Stimulated activated CD8-positive, alpha-beta memory T cell treated with anti-CD3 and anti-CD28 coated beads, Interleukin-12 subunit alpha, Interleukin-12 subunit beta, amount 100 ng/mL, for 1 hour (primary cell): Measurements from ENCODE around the gene CUL7.
"Not testable (repeated sequence)": the region's sequence is repeated elsewhere in the genome, so short reads cannot be mapped to it uniquely, and the experiment has no call there.

ENCODE experiments used
- DNase-seq: peaks from one replicate; pipeline ENCODE4 v3.0.0-alpha.2; 2020; ENCODE audit warnings: low read depth

Gene CUL7

GRCh38 chr6:43053545-43054205 lies at the start of gene CUL7:
Gene CUL7, minus strand, starts transcription at chr6:43053851. Its CDS starts 1,063 bp downstream, at chr6:43052788.
- DNase-seq, result peak; percentile 84

GRCh38 chr6:43101497-43101896 lies 47.8 kb upstream of the CUL7 start:
- no peak for DNase-seq

DNA sequence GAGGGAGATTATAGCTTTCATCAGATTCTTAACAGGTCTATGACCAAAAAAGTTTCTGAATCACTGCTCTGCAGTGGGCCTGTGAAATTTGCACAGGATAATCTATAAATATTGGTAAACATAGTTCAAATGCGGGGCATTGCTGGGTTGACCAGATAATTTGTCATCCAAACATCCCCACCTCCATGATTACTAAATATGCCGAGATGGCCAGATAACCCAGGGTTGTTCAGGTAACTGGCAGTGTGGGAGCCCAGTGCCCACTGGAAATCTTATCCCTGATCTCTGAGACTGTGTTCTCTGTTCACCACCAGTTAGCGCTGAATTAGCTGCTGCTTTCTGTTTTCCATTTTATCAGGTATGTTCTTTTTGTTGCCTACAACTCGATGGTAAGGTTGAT lies 43.9 kb upstream of the CUL7 start:
- DNase-seq, result no peak

- DNase-seq, result no peak
These were observed 43.4 kb upstream of the CUL7 start for GRCh38 chr6:43097098-43097489.

DNA sequence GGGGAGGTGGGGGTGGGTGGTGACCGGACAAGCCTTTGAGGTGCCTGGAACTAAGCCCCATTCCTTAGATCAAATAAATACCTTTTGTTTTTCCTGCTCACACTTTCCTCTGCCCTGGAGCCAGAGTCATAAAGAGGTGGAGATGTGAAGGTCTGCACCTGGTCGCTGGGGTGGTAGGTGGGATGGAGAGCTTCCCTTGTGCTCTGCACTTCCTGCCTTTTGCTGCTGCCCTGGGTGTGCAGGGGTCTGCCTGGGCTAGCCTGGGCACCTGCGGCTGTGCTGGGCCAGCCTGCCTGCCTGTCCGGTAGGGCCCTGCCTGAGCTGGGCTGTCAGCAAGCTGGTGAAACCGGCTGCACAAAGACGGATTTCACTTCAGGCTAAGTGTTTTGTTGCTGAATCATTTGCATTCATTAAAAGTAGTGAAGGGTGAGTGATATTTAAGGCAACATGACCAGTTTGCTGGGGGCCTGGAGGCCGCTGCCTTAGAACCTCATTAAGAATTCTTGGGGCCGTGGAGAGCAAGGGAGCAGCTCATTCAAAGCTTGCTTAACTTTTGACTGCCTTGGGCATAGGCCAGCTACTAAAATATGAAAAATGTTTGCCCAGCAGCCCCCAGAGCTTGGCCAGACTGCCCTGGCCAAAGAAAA lies 42.9 kb upstream of the CUL7 start:
- DNase-seq, result no peak

DNA sequence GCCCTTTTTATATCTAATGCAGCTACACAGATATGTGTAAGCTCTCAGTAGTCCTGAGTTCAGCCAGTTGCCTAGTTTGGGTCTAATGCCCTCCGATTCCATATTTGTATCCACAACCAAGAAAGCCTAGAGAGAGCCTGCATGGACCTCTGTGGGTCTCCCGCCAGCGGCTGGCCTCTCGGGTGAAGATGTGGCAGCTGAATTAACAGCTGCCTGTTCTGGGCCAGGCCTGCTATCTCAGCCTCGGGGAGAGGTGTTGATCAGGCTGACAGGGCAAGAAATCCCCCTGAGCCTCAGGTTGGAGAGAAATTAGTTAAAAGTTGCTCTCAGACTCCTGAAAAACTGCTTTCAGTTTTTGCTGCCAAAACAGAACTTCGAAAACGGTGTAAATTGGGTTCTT lies 42.3 kb upstream of the CUL7 start:
- DNase-seq, result no peak

DNA sequence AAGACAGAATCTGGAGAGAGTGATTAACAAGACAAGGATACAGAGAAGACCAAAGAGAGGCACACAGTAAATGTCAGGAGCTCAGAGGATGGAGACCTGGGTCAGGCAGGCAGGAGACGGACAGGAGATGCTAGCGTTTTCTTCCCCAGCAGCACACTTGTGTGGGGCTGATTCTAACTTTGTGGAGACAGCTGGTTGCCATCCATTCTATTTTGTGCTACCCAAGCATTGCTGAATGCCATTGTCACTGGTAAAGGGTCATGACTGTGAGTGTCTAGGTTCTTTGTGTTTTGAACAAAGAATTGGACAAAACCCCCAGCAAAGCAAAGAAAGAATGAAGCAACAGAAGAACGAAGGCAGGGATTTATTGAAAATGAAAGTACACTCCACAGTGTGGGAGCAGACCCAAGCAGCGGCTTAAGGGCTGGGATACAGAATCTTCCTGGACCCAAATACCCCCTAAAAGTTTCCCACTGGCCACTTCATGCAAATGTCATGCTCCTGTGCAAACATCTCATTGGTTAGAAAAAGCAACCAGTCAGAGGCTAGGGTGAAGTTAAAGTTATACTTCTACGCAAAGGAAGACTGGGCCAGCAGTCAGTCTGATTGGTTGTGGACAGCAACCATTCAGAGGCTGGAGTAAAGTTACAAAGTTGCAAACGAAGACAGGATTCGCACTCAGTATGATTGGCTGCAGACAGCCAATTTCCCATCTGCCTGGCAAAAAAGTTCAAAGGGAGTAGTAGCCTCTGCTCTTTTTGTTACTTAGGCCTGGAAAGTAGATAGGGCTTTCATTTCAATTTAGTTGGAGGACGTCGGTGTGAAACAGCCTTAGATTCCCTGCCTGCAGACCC lies 40.0 kb upstream of the CUL7 start:
- no peak for DNase-seq

DNA sequence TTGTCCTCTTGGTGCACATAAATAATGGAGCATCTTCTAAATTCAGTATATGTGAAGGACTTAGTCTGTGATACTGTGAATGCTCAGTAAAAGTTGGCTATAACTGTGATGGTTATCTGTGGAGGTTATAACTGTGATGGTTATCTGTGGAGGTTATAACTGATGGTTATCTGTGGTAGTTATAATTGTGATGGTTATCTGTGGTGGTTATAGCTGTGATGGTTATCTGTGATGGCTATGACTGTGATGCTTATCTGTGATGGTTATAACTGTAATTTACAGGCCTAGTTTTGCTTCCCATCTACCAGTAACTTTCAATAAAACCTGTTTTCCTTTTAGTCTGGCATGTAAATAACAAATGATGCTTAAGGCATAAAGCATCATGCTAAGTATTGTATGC lies 39.0 kb upstream of the CUL7 start:
- no peak for DNase-seq

DNA sequence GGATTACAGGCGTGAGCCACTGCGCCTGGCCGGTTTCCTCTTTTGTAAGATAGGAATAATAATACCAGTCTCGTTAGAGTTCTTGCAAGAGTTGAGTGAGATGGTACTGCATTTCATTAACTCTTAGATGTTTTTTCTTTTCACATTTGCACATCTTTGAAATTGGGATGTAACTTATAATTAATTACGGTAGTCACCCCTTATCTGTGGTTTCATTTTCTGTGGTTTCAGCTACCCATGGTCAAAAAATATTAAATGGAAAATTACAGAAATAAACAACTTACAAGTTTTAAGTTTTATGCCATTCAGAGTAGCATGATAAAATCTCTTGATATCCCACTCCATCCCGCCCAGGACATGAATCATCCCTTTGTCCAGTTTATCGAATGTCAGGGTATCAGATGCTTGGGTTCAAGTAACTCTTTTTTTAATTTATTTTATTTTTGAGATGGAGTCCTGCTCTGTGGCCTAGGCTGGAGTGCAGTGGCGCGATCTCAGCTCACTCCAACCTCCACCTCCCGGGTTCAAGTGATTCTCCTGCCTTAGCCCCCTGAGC lies 37.9 kb upstream of the CUL7 start:
- no peak for DNase-seq

DNA sequence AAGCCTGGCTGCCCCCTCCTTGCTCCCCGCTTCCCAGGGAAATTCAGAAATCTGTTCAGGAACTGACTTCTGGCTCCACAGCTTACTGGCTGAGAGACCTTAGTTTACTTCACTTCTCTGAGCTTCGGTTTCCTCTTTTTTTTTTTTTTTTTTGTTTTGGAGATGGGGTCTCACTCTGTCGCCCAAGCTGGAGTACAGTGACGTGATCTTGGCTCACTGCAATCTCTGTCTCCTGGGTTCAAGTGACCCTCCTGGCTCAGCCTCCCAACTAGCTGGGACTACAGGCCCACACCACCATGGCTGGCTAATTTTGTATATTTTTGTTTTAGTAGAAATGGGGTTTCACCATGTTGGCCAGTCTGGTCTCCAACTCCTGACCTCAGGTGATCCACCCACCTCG lies 37.4 kb upstream of the CUL7 start:
- no peak for DNase-seq

DNA sequence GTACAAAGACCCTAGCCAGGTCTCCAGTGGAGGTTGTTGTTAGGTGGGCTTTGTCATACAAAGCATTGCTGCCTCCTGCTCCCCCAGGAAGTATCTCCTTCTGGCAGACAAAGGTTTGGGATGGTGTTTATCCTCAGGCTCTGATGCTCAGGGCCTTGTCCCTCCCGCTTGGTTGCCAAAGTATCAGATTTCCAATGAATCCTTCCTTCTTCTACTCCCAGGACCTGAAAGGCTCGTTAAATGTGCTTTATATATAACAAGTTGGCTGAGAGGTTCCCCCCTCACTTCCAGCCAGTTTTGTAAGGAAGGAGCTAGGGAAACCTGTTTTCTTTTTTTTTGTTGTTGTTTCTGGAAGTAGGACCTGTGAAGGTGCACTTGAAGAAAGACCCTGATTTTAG lies 36.9 kb upstream of the CUL7 start:
- DNase-seq, result no peak

DNA sequence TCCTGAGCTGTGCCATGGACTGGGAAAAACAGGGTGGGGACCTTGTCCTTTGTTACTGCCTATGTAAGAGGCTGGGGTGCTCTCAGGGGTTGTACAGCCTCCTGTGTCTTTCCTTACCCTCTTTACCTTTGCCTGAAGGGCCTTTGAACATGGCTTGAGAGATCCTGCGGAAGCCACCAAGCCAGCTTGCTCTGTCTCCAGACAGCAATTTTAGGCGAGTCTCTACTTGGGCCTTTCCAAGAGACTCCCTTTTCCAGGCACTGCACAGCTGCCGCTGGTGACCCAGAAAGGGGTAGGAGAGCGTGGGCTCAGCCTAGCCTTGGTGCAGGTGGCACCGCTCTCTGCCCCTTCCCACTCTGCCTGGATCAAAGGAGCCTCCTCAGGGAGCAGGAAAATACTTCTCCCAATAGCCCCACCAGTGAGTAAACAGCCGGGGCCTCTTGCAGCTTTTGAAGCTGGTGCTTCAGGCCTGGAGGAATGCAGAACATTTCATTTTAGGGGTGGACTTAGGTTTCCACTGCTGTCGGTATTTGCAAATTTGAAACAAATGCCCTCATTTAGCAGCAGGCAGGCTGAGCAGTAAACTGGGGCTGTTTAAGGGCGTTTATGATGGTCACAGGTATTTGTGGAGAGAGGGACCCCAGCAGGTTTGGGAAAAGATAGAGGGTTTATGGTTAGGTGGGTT lies 36.4 kb upstream of the CUL7 start:
- DNase-seq, result no peak

DNA sequence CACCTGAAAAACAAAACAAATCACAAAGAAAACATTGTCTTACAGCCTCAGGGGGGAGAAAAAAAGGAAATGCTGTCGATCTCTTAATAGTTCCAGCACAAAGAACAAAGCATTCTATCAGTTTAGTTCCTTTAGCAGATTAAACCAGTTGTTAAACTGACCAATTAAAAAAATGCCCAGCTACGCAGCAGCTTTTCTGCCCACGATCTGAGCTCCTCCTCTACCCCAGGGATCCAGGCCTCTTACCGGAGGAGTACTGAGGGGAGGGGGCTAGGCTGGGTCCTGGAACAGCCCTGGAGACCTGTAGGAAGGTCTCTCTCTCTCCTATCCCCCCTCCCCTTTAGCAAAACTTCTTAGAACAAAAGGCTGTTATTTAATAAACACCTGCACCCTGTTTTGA lies 35.8 kb upstream of the CUL7 start:
- DNase-seq, result no peak

- no peak for DNase-seq
These were observed 35.0 kb upstream of the CUL7 start for GRCh38 chr6:43088654-43089056.

- DNase-seq, result no peak
These were observed 32.5 kb upstream of the CUL7 start for GRCh38 chr6:43086022-43086658.

GRCh38 chr6:43082806-43083655 lies 29.4 kb upstream of the CUL7 start:
- DNase-seq, result no peak

DNA sequence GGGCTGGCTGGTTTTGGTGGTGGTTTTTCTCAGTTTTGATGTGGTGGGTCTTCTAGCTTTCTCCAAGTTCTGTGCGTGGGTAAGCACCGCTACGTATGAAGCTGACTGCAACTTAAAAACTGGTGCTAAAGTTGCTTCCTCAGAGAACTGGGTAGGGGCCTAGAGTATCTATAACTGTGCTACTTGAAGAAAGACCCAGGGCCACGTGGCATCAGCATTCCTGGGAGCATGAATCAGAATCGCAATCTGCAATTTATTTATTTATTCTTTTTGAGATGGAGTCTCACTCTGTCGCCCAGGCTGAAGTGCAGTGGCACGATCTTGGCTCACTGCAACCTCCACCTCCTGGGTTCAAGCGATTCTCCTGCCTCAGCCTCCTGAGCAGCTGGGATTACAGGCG lies 28.3 kb upstream of the CUL7 start:
- DNase-seq, result not testable (repeated sequence)

DNA sequence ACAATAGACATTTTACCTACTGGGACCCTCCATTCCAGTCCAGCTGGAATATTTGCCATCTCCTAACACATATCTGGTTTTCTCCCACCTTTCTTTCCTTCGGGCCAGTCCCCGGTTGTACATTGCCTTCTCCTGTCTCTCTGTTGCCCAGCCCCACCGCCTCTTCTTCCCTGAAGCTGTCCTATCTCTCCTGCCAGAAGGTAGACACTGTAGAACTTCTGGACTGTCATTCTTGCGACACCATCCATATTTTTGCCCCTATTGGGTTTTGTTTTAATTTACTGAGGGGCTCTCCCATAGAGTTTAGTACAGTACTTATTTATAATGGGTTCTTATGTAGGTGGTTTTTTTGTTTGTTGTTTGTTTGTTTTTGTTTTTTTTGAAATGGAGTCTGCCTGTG lies 27.4 kb upstream of the CUL7 start:
- no peak for DNase-seq

GRCh38 chr6:43078691-43079090 lies 25.0 kb upstream of the CUL7 start:
- DNase-seq, result no peak

GRCh38 chr6:43077981-43078511 lies 24.4 kb upstream of the CUL7 start:
- DNase-seq, result no peak
